RWPE2 (cell line): ENCODE results near the gene DOCK3.

ENCODE experiments used
- ATAC-seq: fragments of 200-7000 bp; cut with Tn5 transposase; 3 replicates; pipeline ENCODE4 v1.9.1; 2021; ENCODE audit warnings: low read depth
- DNase-seq: peaks from one replicate; pipeline ENCODE4 v3.0.0-alpha.2; 2020; ENCODE audit warnings: low spot score
- H3K27ac ChIP-seq: fragments of 450-650 bp; 2 replicates; pipeline ENCODE4 v1.5.1; 2017; ENCODE audit warnings: mild to moderate bottlenecking; ENCODE audit not compliant: poor library complexity, severe bottlenecking
- H3K27me3 ChIP-seq: fragments of 250-450 bp; sonication (Bioruptor Pico); 2 replicates; pipeline ENCODE4 v1.5.1; 2021; ENCODE audit warnings: mild to moderate bottlenecking, moderate library complexity; ENCODE audit not compliant: insufficient read depth, poor library complexity, severe bottlenecking
- H3K36me3 ChIP-seq: fragments of 250-450 bp; sonication (Bioruptor Pico); 2 replicates; pipeline ENCODE4 v1.5.1; 2020; ENCODE audit warnings: low read depth, mild to moderate bottlenecking, moderate library complexity
- H3K4me1 ChIP-seq: fragments of 250-450 bp; sonication (Bioruptor Pico); 2 replicates; pipeline ENCODE4 v1.5.1; 2021; ENCODE audit warnings: mild to moderate bottlenecking, moderate library complexity; ENCODE audit not compliant: insufficient read depth, poor library complexity, severe bottlenecking
- H3K4me3 ChIP-seq: fragments of 250-450 bp; sonication (Bioruptor Pico); 2 replicates; pipeline ENCODE4 v1.5.1; 2021; ENCODE audit warnings: mild to moderate bottlenecking, moderate library complexity; ENCODE audit not compliant: severe bottlenecking
- H3K9me3 ChIP-seq: fragments of 250-450 bp; sonication (Bioruptor Pico); 2 replicates; pipeline ENCODE4 v1.5.1; 2021; ENCODE audit warnings: mild to moderate bottlenecking, moderate library complexity; ENCODE audit not compliant: severe bottlenecking
- CTCF ChIP-seq: fragments of 450-650 bp; IDR thresholded peaks from one replicate; pipeline ENCODE4 v1.5.1; 2017; ENCODE audit warnings: mild to moderate bottlenecking, moderate library complexity; ENCODE audit not compliant: poor library complexity, severe bottlenecking

Gene DOCK3

GRCh38 chr3:51343918-51344687 lies 669.4 kb downstream of the DOCK3 start:
- ATAC-seq (peak; percentile 41), DNase-seq (no peak)
- Histone ChIP-seq H3K4me1 (peaks cover 24% of the 10 kb centered on the region), H3K27ac (no peak overlapping the region), H3K4me3 (no peak overlapping the region), H3K36me3 (no peaks in the 10 kb centered on the region), H3K27me3 (no peaks in the 10 kb centered on the region), H3K9me3 (no peaks in the 10 kb centered on the region)
- TF ChIP-seq CTCF, result no peak

GRCh38 chr3:51350751-51351150 lies 676.0 kb downstream of the DOCK3 start:
- H3K27me3 ChIP-seq, result no peaks in the 10 kb centered on the region
- no peak for ATAC-seq
- no peak for TF ChIP-seq CTCF
- H3K9me3 ChIP-seq, result no peaks in the 10 kb centered on the region
- DNase-seq, result no peak
- no peaks in the 10 kb centered on the region for H3K36me3 ChIP-seq
- H3K27ac ChIP-seq, result no peak overlapping the region
- H3K4me3 ChIP-seq, result no peak overlapping the region
- peaks cover under 1% of the 10 kb centered on the region for H3K4me1 ChIP-seq

- H3K27ac ChIP-seq, result no peak overlapping the region
- H3K27me3 ChIP-seq, result no peaks in the 10 kb centered on the region
- no peak for ATAC-seq
- no peaks in the 10 kb centered on the region for H3K9me3 ChIP-seq
- H3K4me3 ChIP-seq, result no peak overlapping the region
- peak; percentile 3 for DNase-seq
- no peaks in the 10 kb centered on the region for H3K36me3 ChIP-seq
- peaks cover 6% of the 10 kb centered on the region for H3K4me1 ChIP-seq
- no peak for TF ChIP-seq CTCF
Observed at GRCh38 chr3:51353131-51353530, 678.4 kb downstream of the DOCK3 start.

- no peak overlapping the region for H3K4me3 ChIP-seq
- no peaks in the 10 kb centered on the region for H3K9me3 ChIP-seq
- no peaks in the 10 kb centered on the region for H3K36me3 ChIP-seq
- H3K4me1 ChIP-seq, result peaks cover 6% of the 10 kb centered on the region
- no peak for TF ChIP-seq CTCF
- ATAC-seq (no peak), DNase-seq (no peak)
- no peak overlapping the region for H3K27ac ChIP-seq
- H3K27me3 ChIP-seq, result no peaks in the 10 kb centered on the region
Observed at GRCh38 chr3:51353691-51354090, 679.0 kb downstream of the DOCK3 start.

GRCh38 chr3:51354172-51354571 lies 679.4 kb downstream of the DOCK3 start:
- Histone ChIP-seq H3K4me1 (peaks cover 6% of the 10 kb centered on the region), H3K27ac (no peak overlapping the region), H3K4me3 (no peak overlapping the region), H3K9me3 (no peaks in the 10 kb centered on the region), H3K36me3 (no peaks in the 10 kb centered on the region), H3K27me3 (no peaks in the 10 kb centered on the region)
- no peak for TF ChIP-seq CTCF
- no peak for DNase-seq
- no peak for ATAC-seq
